Measurements from ENCODE around the gene FST. TPM values are rescaled to one million over a fixed set of nuclear protein-coding genes. Genes with fewer than 3 reads are reported as not detected.

FST gene
- total and polyA plus RNA-seq, 2 of the 8 experiments (the other 6 are each of a cell fraction or from before 2014, with no cell fraction given), result 16.6 to 17.5 TPM

GRCh38 chr5:53479590-53480415 is 626 bp upstream of the FST start (continued):
- TF ChIP-seq ASH2L (IDR thresholded peaks at IDR 0.05; ENCODE audit: low read length) (peak; percentile 70), SIN3A (conservative IDR thresholded peaks at IDR 0.05 in 1 of 2, IDR thresholded peaks at IDR 0.05 in 1 of 2; ENCODE audit: low read depth in 1 of 2, low read length in 2 of 2) (0 out of 4 replicates have a peak, but pooled peaks of 1 of the 2 experiments have one; percentile 41), TAF1 (IDR thresholded peaks at IDR 0.05; ENCODE audit: low read depth, low read length) (0 out of 2 replicates have a peak, but pooled peaks have one; percentile 38), KDM4A (IDR thresholded peaks at IDR 0.05; ENCODE audit: low read depth, low read length, severe bottlenecking) (peak; percentile 63)
